ENCODE measurements around the gene ATF6.

- TF ChIP-seq CTCF (IDR thresholded peaks at IDR 0.05; ENCODE audit: low read length) (no peak), EZH2 (optimal IDR thresholded peaks at IDR 0.05; ENCODE audit: low read depth, low read length) (no peak), EZH2phosphoT487 (IDR thresholded peaks at IDR 0.05; ENCODE audit: low read length) (no peak)
Observed at GRCh38 chr1:161935264-161935663, 169.1 kb downstream of the ATF6 start.

All from MM.1S (cell line).